SHP77 (cell line): Measurements from ENCODE around the gene RTEL1.
"Not testable (repeated sequence)": the region's sequence is repeated elsewhere in the genome, so short reads cannot be mapped to it uniquely, and the experiment has no call there.

Experiments used
- DNase-seq, 2 experiments: peaks; one replicate each; lab custom pipeline; 2025; lab: John Stamatoyannopoulos, UW

The RTEL1 gene, protein sequence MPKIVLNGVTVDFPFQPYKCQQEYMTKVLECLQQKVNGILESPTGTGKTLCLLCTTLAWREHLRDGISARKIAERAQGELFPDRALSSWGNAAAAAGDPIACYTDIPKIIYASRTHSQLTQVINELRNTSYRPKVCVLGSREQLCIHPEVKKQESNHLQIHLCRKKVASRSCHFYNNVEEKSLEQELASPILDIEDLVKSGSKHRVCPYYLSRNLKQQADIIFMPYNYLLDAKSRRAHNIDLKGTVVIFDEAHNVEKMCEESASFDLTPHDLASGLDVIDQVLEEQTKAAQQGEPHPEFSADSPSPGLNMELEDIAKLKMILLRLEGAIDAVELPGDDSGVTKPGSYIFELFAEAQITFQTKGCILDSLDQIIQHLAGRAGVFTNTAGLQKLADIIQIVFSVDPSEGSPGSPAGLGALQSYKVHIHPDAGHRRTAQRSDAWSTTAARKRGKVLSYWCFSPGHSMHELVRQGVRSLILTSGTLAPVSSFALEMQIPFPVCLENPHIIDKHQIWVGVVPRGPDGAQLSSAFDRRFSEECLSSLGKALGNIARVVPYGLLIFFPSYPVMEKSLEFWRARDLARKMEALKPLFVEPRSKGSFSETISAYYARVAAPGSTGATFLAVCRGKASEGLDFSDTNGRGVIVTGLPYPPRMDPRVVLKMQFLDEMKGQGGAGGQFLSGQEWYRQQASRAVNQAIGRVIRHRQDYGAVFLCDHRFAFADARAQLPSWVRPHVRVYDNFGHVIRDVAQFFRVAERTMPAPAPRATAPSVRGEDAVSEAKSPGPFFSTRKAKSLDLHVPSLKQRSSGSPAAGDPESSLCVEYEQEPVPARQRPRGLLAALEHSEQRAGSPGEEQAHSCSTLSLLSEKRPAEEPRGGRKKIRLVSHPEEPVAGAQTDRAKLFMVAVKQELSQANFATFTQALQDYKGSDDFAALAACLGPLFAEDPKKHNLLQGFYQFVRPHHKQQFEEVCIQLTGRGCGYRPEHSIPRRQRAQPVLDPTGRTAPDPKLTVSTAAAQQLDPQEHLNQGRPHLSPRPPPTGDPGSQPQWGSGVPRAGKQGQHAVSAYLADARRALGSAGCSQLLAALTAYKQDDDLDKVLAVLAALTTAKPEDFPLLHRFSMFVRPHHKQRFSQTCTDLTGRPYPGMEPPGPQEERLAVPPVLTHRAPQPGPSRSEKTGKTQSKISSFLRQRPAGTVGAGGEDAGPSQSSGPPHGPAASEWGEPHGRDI (N-terminal part only)

DNA sequence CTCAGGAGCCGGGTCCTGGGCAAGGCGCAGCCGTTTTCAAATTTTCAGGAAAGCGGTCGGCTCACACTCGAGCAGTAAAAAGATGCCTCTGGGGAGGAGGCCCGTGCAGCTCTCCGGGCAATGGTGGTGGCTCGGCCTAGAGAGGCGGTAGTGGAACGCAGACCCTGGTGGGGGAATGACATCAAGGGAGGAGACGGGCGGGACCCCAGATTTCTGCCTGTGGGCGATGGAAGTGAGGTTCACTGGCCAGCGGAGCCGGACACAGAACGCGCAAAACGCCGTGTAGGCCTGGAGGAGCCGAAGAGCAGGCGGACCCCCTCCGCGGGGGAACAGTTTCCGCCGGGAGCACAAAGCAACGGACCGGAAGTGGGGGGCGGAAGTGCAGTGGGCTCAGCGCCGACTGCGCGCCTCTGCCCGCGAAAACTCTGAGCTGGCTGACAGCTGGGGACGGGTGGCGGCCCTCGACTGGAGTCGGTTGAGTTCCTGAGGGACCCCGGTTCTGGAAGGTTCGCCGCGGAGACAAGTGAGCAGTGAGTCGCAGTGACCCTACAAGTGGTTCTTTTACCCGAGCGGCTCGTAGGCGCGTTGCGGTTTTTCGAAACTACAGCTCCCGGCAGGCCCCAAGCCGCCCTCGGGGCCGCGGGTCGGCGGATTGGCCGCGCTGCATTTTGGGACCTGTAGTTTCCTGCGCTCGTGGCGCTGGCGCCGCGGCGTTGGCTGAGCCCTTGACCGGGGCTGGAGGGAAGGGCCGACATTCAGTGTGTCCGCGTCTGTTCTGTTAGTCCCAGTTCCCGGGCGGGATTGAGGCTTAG lies at the start of gene RTEL1:
TSS of gene RTEL1 (plus strand) at position 376 of the 812 bp plus-strand sequence. CDS start 1,091 bp downstream, outside the sequence.
- peak; percentile 94 to 97 for DNase-seq

DNA sequence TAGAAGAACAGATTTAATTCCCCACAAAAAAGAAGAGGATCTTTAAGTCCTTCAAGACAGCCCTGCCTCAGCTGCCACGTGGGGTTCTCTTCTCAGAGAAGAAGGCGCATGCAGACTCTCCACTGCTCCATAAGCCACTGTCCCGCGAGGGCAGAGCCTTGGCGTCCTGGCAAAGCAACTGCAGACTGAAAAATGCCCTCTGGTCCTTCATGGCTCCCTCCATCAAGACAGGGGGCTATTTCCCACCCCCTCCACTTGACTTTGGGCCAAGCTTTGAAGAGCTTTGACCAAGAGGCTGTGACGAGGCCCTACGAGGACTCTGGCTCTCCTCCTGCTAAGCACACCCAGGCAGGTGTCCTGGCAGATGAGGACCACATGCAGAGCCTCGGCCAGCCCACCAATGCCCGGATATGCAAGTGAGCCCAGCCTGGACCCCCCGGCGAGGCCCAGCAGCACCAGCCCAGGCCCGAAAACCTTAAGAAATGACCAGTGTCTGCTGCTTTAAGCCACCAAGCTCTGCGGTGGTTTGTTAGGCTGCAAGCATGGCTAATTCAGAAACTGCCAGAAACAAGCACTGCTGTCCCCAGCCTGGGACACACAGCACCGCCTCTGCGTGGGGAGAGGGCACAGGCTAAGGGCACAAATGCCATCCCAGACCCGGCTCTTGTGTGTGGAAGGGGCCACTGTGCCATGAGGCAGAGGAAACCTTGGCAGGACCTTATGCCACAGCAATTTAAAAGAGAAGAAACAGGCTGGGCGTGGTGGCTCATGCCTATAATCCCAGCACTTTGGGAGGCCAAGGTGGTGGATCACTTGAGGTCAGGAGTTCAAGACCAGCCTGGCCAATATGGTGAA lies 47.3 kb upstream of the RTEL1 start:
- no peak for DNase-seq

GRCh38 chr20:63611646-63612045 lies 46.5 kb upstream of the RTEL1 start:
- no peak for DNase-seq

DNA sequence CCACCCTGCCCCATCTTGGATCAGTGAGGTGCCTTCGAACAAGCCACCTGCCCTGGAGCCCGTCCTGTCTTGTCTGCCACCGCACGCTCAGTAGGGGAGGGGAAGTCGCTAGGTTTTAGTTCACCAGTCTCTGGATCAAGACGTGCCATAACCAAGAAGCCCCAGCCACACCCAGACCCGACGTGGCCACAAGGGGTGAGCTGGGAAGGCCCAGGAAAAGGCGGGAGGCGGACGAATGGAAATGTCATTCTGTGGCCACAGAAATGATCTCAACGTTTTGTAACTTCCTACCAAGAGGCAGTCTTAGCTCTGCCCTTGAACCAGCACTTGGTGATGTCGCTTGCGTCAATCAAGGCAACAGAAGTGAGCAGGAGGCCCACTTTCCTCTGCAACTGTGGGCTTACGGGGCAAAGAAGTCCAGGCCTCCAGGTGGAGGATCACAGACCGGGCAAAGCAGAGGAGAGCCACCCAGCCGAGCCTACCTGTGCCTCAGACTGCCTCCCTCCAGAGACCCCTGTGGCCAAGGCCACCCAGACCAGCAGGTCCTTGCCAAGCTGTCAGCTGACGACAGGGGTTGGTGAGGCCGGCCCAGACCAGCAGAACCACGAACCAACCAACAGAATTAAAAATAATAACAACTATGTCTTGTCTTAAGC lies 45.7 kb upstream of the RTEL1 start:
- no peak for DNase-seq

DNA sequence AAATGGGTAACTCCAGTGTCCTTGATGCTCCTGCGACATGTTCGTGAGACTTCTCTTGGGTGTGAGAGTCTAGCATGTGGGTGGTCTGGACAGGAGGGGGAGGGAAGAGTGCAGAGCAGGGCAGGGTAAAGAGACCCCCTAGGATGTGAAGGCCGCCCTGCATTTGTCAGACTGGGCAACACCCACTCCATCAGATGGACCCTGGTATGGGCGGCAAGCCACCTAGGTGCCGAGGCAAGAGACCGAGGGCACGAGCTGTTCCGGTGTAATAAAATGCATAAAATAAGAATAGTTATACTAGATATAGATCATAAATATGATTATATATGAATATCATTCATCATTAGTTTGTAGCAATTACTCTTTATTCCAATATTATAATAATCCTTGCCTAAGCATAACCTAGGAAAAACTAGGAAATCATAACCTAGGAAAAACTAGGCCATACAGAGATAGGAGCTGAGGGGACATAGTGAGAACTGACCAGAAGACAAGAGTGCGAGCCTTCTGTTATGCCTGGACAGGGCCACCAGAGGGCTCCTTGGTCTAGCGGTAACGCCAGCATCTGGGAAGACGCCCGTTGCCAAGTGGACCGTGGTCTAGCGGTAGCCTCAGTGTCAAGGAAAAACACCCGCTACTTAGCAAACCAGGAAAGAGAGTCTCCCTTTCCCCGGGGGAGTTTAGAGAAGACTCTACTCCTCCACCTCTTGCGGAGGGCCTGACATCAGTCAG lies 44.1 kb upstream of the RTEL1 start:
- not testable (repeated sequence) for DNase-seq

DNA sequence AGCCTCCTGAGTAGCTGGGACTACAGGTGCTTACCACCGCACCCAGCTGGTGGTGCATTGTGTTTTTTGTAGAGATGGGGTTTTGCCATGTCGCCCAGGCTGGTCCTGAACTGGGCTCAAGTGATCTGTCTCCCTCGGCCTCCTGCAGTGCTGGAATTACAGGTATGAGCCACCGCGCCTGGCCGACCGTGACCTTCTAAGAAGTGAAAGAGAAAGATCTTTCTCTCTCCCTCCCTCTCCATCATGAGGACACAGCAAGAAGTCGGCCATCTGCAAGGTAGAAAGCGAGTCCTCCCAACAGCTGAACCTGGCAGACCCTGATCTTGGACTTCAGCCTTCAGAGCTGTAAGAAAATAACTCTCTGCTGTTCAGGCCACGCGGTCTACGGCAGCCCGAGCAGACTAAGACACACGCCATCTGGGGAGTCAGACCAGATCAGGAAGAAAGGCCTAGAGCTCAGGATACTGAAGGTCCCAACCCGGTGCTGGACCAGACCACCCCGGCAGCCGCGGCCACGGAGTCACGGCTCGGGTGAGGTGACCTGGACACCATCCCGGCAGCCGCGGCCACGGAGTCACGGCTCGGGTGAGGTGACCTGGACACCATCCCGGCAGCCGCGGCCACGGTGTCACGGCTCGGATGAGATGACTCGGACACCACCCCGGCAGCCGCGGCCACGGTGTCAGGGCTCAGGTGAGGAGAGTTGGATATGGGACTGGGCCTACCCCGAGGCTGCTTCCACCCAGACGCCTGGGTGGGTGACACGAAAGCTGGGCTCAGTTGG lies 40.8 kb upstream of the RTEL1 start:
- DNase-seq = no peak

DNA sequence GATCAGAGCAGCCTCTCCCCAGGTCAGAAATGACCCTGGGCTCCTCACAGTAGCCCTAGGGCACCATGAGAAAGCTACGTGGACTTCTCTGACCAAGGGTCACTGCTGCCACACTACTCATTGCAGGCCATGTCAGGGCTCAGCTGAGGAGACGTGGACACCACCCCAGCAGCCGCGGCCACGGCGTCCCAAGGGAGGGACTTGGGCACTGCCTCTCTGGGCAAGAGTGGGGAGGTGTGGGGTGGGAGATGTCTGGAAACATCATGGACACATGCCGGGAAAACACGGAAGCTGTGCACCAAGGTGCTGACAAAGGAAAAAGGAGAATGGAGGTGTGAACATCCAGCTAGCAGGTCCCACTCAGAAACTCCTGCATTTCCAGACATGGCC lies 40.2 kb upstream of the RTEL1 start:
- DNase-seq = no peak

DNA sequence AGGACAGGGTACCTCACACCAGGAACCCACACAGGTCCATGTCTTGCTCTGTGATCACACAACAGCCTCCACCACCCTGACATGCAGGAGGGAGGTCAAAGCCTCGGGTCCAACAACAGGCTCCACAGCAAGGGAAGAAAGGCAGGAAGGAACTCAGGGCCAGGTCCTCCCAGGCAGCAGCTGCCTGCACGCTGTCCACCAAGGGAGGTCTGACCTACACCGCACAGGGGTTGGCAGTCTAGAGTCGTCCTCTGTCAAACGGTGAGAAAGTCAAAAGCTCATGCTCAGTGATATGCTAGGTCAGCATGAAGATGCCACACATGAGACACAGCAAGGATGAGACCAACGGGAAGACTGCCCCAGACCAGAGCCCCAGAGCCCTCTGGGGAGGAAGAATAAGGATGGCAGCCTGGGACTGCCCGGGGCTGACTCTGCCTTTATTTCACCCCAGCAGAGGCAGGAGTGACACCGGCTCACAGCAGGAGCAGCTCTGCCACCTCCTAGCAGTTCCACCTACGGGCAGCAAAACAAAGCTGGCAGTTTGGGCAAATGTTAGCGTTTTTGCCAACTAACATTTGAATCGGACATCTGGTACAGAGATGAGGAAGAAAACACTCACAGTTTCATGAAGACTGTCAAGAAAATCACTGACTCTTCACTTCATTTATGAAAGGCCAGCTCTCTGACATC lies 39.7 kb upstream of the RTEL1 start:
- no peak for DNase-seq

DNA sequence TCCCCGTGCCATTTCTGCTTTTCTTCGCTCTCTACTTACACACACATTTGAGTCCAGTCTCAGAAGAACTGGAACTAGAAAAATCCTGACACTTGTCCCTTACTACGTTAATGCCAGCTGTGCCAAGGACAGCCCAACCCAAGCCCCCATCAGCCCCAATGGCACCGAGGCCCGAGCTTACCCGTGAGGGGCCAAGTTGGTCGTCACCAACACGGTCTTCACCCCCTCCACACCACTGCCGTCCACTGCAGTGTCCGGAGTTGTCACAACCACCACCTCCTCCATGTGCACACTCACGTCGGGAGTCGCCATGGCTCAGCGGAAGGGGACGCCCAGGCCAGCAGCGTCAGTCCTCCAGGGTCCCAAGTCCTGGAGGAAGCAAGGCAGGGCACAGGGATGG lies 39.0 kb upstream of the RTEL1 start:
- no peak for DNase-seq

GRCh38 chr20:63619505-63619904 lies 38.6 kb upstream of the RTEL1 start:
- no peak for DNase-seq

GRCh38 chr20:63620991-63621390 lies 37.1 kb upstream of the RTEL1 start:
- DNase-seq = no peak

DNA sequence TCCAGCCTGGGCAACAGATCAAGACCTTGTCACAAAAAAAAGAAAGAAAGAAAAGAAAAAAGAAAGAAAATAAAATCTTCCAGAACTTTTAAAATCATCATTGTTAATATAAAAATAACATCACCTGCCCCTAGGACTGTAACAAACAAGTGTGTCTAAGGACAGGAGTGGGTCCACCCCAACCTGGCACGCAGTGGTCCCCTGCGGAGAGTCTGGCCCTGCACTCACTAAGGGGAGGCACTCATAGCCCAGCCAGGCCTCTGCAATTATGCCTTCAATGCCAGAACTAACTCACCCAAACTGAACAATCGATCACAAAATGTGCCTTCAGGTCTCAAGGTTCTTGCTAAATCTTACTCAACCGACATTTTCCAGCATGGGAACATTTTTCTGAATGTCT lies 36.0 kb upstream of the RTEL1 start:
- no peak for DNase-seq

DNA sequence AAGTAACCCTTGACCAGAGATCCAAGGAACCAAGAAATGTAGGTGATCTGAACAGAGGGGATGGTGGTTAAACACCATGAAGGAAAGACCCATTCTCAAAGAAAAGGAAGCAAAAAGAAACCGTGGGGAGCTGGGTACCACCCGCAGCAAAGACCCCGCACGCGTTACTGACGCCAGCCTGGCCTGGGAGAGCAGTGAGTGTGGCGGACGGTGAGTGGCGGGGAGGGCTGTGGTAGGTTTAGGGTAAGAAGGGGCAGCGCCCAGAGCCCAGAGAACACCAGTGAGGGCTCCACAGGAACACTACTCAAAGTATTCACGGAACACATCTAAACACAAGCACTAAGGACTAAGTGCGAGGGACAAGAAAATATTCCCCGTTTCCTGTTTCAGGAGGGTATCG lies 35.4 kb upstream of the RTEL1 start:
- DNase-seq = no peak

DNA sequence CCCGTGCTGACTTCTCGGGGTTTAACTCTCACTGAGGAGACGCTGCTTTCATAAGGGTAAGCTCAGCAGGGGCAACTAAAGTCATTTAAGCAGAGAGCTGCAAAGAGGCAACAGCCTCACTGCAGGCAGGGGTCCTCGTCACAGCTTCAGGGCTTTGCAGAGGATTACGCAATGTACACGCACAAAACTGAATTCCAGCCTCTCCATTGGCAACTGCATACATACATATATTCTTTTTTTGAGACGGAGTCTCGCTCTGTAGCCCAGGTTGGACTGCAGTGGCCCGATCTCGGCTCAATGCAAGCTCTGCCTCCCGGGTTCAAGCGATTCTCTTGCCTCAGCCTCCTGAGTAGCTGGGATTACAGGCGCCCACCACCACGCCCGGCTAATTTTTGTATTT lies 33.6 kb upstream of the RTEL1 start:
- DNase-seq = no peak

DNA sequence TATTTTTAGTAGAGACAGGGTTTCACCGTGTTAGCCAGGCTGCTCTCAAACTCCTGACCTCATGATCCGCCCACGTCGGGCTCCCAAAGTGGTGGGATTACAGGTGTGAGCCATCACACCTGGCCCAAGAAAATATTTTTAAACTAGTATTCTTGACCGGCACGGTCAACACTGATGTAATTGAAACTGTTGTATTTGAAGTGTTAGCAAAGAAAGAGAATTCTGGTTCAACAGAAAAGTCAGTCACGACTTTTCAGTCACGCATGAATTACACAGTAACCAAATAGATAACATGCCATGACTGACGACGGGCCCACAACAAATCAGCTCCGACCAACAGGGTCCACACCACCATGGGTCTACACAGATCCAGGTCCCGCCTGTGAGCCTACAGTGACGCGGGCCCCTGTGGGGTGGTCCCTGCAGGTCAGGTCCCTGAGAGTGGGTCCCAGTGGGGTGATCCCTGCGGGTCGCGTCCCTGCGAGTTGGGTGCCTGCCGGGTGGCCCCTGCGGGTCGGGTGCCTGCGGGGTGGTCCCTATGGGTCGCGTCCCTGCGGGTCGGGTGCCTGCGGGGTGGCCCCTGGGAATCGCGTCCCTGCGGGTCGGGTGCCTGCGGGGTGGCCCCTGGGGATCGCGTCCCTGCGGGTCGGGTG lies 32.2 kb upstream of the RTEL1 start:
- DNase-seq = no peak

GRCh38 chr20:63626424-63627128 lies 31.5 kb upstream of the RTEL1 start, which contains the start of gene GMEB2:
Gene GMEB2, minus strand, starts transcription at chr20:63627101. Its CDS starts 7,704 bp downstream, at chr20:63619397.
- DNase-seq = peak; percentile 73 to 92
